Midbrain (tissue), 1 donor: ENCODE data around the gene LYZL6.
"Not testable (repeated sequence)": the region's sequence is repeated elsewhere in the genome, so short reads cannot be mapped to it uniquely, and the experiment has no call there.

Experiments
- DNase-seq: peaks from one replicate; lab custom pipeline; 2025; lab: John Stamatoyannopoulos, UW

Gene LYZL6

DNA sequence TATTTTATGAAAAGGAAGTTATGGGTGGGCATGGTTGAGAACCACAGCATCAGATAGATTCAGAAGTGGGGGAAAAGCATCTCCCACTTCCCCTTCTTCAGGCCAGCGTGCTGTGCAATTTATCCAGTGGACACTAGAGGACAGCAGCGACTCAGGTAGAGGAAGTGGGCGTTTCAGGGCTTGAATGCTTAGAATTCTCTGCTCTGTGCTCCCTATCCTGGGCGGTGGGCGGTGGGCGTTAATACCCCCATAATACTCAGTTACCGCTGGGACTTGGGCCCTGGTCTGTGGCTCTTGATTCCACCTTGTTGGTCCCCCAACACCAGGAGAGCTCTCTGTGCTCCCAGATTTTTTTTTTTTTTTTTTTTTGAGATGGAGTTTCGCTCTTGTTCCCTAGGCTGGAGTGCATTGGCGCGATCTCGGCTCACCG, 3.7 kb upstream of the LYZL6 start:
- DNase-seq, result peak; percentile 3

- no peak for DNase-seq
Observed at GRCh38 chr17:35944151-35944550, 638 bp upstream of the LYZL6 start.

DNA sequence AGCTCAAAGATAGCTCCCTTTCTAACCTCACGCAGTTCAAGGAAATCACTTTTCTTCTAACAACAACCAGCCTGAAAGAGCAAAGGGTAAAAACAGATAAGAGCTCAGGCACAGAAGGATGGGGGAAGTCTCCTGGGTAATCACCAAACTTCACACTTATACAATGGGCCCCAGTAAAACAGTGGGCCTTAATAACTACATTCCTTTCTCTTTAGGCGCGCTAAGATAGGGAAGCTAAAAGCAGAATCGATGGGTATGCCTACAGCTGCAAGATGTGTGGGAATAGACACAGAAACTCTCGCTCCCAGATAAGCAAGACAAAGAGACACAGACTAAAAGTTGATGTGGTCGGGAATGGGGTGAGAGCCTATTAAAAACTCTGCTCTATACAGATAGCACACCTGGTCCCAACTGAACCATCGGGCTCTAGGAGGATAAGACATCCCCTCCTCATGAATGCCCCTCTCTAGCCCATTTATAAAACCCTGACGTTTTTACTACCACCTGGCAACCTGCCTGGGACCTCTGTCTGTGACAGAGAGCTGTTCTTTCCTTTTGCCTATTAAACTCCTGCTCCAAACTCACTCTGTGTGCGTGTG, 826 bp downstream of the LYZL6 start:
- no peak for DNase-seq

DNA sequence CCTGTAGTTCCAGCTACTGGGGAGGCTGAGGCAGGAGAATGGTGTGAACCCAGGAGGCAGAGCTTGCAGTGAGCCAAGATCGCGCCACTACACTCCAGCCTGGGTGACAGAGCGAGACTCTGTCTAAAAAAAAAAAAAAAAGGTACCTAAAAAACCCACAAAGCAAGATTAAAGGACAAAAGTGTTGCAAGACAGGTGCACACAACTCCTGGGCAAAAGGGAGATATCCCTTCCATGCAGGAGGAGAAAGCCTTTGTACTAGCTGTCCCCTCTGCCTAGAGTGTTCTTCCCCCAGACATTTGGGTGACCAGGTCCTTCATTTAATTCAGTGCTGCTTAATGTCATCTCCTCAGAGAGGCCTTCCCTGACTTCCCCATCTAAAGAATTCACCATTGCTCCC, 5.0 kb downstream of the LYZL6 start:
- not testable (repeated sequence) for DNase-seq

- no peak for DNase-seq
Observed at GRCh38 chr17:35936063-35936462, 7.5 kb downstream of the LYZL6 start.

DNA sequence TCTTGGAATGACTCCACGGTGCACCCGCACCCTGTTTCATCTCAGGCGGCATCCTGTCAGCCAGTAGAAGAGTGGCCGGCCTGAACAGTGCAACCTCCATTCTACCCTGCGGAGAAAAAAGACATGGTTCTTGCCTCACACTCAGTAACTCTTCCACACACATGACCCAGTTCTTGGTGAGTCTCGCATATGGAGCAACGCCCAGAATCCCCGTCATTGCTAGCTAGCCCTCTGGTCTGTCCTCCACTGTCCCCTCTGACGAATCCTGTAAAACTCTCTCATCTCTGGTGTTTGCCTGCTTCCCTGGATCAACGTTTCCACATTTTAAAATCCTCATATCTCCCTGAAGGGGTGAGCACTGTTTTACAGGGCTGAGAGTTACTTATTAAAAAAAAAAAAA, 8.8 kb downstream of the LYZL6 start:
- no peak for DNase-seq

- DNase-seq, result no peak
Observed at GRCh38 chr17:35932586-35932985, 10.9 kb downstream of the LYZL6 start.

GRCh38 chr17:35931794-35932425, 11.6 kb downstream of the LYZL6 start:
- no peak for DNase-seq

DNA sequence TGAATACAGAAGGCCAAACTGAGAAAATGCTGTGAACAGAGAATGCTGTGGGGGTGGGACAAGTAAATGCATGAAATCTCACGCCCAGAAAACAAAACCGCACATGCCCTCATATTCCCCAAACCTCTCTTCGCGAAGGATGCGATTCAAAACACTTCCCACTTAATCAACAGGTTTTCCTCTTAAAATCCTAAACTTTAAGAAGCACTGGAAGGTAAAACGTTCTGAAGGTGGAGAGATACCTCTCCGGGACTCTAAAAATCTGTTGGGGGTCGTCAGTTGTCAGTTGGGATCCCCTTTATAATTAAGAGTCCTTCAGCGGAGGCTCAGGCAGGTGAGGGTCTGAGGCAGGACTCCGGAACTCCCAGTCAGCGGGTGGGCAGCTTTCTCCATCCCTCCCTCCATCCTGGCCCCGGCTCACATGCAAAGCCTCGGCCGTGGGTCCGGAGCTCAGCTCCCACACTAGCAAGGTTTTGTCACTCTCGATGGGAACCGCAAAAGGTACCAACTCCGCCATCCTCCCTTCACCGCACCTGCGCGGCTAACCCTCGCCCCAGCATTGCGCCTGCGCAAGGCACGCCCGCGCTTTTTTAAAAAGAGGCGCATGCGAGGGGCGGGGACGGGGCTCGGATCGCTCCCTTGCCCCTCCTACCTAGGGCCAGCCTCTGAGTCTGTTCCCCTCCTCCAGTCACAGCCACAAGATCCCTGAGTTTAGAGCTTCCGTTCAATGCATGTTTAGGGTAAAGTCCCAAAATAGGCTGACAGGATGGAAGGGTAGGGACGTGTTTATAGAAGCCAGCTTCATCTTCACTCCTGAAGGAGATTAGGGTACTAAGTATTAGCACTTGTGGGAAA, 13.1 kb downstream of the LYZL6 start, which contains the start of gene RDM1:
Gene RDM1 (minus strand): TSS at position 563 of the 855 bp plus-strand sequence. CDS start 46 bp downstream, at position 517.
- DNase-seq, result peak; percentile 25

- DNase-seq, result no peak
Observed at GRCh38 chr17:35927714-35928113, 15.8 kb downstream of the LYZL6 start.

DNA sequence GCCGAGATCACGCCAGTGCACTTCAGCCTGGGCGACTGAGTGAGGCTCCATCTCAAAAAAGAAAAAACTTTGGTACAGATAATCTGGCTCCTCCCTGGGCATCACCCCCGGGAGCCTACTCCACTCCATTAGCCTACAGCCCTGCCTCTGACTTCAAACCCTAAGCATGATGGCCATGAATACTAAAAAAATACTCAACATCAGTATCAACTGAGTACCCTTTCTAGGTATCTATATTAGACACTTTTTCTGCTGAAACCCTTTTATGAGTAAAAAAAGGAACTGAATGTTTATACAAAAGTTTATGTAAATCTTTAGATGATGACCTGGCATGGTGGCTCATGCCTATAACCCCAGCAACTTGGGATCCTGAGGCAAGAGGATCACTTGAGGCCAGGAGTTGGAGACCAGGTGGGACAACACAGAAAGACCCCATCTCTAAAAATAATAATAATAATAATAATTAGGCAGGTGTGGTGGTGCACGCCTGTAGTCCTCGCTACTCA, 19.9 kb downstream of the LYZL6 start:
- DNase-seq, result no peak

GRCh38 chr17:35920229-35920628, 23.3 kb downstream of the LYZL6 start:
- no peak for DNase-seq

GRCh38 chr17:35918665-35919064, 24.8 kb downstream of the LYZL6 start:
- DNase-seq, result no peak

DNA sequence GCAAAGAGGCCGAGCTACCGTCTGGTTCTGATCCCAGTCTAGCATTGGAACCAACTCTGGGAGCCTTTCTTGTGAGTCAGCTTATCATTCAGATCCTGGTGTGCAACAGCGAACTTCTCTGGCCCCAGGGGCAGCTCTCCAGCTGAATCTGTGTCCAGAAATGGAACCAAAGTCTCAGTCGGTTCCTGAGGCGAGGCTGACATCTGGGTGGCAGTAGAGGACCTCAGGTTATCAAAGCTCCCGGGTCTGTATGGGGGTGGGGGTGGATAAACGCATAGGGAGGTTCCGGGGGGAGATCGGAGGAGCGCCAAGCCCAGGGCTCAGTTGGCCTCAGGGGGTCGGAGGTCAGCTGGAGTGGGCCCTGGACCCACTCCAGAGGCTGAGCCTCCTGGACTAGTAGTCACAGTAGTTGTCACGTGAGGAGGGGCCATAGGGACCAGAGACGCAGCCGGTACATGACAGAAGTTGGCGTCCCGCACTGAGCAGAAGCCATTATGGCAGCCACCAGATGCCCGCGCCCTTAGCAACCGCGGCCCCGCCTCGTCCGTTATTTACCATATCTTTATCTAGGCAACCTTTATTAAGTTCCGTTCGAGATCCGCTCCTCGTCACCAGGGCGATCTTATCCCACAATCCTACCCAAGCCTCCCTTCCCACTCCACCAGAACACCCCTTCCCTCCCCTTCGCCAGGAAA, 25.8 kb downstream of the LYZL6 start:
- no peak for DNase-seq

DNA sequence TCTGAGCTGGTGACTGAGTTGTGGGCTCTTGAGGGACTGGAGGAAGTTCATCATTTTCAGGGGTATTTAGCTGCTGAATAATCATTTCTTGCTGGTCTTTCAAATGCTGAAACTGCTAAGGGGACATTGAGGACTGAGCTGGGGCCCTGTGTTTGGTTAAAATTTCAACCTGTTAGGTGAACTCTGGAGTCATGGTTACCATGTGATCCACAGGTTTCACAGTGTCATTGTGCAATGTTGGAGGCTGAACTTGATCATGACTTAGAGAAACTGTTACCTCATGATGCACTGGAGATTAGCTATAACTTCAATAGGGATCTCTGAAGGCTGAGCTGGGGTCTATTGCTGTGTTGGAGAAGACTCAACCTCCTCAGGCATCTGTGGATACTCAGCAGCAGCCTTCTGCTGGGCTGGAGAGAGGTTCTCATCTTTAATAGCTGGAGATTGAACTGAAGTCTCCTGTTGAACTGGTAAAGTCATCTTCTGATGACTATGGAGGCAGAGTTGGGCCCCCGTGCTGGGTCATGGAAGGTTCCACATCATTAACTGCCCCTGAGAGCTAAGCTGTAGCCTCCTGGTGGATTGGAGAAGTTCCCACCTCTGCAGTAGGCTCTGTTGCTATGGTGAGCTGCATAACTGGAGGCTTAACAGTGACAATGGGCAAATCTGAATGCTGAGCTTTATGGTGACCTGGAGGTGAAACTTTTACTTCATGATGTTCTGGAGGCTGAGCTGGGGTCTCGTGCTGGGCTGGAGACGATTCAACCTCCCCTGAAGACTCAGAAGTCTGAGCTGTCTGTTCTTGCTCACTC, 28.2 kb downstream of the LYZL6 start:
- no peak for DNase-seq

DNA sequence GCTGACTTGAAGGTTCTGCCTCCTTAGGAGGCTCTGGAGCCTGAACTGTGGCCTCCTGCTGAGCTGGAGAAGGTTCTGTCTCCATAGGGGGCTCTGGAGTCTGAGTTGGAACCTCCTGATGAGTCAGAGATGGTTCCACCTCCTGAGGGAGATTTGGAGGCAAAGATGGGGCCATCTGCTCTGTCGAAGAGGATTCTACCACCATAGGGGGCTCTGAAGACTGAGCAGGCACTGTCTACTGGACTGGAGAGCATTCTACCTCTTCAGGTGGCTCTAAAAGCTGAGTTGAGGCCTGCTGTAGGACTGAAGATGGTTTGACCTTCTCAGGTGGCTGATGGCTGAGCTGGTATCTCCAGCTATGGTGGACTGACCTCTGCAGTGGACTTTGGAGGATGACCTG, 29.2 kb downstream of the LYZL6 start:
- DNase-seq, result no peak

GRCh38 chr17:35913609-35914008, 29.9 kb downstream of the LYZL6 start:
- no peak for DNase-seq

GRCh38 chr17:35912942-35913341, 30.6 kb downstream of the LYZL6 start:
- no peak for DNase-seq

- DNase-seq, result no peak
Observed at GRCh38 chr17:35912339-35912912, 31.1 kb downstream of the LYZL6 start.

DNA sequence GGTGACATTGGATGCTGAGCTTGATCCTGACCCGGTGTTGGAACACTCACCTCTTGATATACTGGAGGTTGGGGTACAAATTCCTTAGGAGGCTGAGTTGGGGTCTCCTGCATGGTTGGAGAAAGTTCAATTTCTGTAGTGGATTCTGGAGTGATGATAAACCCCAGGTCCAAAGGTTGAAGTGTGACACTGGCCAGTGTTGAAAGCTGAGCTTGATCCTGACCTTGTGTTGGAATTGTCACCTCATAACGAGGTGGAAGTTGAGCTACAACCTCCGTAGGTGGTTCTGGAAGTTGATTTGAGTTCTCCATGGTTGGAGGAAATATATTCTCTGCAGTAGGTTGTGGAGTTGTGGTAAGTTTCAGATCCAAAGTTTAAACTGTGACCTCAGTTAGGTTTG, 34.1 kb downstream of the LYZL6 start:
- no peak for DNase-seq

- no peak for DNase-seq
Observed at GRCh38 chr17:35907691-35908090, 35.8 kb downstream of the LYZL6 start.
